HG02981 (cell line): ENCODE data around the gene SKAP1.
A peak's percentile ranks its signal among the peaks of the same experiment; 100 is the strongest.

Experiments
- ATAC-seq: cut with Tn5 transposase; IDR thresholded peaks from one replicate; pipeline ENCODE4 v1.9.1; 2021; ENCODE audit warnings: mild to moderate bottlenecking, moderate library complexity; ENCODE audit not compliant: unreplicated experiment

SKAP1 gene

DNA sequence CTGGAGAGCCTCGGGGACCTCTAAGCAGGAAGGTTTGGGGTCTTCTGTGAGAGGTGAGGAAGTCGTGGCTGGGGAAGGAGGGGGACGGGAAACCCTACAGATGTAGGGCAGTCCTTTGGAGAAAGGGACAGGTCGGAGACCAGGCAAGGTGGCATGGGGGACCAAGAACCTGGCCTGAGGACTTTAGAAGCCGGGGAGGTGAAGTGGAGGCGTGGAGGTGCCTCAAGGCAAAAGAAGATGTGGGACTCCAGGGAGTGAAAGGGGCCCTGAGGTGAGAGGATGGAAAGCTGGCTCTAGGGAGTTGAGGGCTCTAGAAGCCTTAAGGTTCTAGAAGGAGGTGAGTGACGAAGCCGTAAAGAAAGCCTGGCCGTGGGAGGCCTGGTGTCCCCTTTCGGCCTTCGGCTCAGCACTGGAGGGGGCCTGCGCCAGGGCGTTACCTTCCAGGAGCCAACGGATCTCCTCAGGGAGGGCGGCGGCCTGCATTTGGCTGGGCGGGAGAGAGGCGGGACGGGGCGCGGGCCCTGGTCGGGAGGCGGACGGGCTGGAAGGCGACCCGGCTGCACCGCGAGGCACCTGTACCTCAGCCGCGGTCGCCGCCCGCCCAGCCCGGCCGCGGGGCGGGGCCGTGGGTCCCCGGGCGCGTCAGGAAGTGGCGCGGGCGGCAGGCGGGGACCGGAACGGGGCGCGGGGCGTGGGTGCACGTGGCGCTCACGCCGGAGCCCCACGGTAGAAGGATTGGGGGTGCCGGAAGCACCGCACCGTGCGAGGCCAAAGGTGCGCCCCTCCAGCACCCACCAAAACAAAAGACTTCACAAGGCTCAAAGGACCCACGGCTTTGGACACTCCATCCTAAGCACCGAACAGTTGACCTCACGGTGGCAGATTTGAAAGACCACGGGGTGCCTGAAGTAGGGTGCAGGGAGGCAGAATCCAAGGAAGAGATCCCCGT is at the start of gene SKAP1:
TSS of gene SKAP1 (minus strand) at position 577 of the 949 bp plus-strand sequence.
- peak; percentile 54 for ATAC-seq

DNA sequence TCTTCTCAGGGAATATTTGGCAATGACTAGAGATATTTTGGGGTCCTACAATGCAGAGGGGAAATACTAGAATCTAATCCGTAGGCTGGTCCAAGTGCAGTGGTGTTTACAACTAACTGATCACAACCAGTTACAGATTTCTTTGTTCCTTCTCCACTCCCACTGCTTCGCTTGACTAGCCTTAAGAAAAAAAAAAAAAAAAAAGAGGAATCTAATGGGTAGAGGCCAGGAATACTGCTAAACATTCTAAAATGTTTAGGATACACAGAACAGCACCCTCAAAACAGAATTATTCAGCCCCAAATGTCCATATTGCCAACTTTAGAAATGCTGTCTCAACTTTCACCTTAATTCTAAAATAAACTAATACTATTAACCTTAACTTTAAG is 49.0 kb upstream of the SKAP1 start:
- no peak for ATAC-seq

DNA sequence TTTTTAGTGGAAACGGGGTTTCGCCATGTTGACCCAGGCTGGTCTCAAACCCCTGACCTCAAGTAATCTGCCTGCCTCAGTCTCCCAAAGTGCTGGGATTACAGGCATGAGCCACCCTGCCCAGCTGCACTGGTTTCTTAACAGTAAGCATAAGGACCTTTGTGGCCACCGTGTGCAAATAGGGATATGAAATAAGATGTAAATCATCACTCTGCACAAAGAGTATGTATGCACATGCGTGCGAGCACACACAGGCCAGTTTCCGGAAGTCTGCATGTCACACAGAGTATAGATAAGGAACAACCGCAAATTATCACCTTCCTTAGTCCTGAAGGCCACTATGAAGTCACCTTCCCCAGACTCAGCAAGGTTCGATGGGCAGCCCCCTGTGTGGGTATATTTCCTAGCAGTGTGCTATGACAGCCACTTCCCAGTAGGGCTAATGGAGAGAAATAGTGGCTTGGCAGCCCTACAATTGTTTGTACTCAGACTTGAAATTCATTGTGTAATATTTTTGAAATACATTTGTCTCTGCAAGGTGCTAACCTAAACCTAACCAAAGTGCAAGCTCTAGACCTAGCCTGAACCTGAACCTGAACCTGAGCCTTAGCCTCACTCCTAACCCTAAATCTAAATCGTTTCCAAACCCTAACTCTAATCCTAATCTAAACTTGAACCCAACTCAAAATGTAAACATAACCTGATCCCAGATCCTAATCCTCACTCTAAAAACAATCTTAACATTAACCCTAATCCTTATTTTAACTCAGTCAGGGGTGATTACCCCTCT is 48.4 kb upstream of the SKAP1 start:
- ATAC-seq, result peak; percentile 88

DNA sequence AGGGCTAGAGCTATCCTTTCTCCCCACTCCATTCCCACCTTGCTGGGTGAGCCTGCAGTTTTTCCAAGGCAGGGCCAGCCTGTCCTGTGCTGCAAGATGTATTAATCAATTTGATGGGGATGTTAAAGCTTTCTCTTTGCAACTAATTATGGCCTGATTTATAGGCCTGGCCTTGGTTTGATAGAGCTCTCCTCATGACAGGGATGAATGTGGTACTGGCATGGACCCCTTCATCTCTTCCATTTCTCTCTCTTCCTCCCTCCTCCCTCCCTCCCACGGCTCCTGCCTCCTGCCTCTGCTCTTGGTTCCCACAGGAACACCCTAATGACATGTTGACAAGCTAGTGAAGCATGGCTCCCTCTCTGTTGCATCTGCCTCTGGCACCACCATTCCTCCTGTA is 47.2 kb upstream of the SKAP1 start:
- no peak for ATAC-seq

DNA sequence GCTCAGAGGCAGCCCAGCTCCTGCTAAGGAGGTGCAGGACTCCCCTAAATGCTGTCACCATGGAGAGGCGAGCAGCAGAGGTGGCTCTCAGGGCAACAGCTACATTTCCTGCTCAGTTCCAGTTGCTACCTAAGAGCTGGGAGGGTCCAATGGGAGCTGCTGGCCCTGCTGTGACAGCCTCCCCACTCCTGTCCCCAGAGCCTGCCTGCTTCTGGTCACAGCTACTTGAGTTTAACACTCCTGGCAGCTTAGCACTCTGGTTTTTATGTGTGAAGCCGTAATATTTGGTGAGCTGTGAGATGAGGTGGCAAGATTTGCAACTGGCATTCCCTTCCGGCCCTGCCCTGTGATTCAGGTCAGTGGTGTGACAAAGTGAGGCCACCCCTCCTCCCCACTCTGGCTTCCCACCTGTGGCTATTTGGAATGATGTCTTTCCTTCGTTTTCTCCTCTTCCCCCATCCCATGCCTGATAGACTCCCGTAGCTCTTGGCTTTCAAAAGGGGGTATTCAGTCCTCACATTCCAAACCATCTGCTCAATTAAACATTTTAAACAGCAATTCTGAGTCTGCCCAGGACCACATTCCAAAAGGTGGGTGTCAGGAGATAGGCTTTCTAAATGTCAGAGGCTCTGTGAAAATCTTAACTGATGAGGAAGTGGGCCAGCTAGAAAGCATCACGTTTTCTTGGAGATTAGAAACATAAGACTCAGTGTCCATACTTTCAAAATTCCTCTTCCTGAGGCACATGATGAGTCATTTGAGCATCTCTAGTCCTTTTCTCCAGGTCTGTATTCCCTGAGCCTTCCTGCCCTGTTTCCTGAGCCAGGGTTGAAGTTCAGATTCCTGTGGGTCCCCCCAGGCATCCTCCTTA is 42.6 kb upstream of the SKAP1 start:
- ATAC-seq, result no peak

DNA sequence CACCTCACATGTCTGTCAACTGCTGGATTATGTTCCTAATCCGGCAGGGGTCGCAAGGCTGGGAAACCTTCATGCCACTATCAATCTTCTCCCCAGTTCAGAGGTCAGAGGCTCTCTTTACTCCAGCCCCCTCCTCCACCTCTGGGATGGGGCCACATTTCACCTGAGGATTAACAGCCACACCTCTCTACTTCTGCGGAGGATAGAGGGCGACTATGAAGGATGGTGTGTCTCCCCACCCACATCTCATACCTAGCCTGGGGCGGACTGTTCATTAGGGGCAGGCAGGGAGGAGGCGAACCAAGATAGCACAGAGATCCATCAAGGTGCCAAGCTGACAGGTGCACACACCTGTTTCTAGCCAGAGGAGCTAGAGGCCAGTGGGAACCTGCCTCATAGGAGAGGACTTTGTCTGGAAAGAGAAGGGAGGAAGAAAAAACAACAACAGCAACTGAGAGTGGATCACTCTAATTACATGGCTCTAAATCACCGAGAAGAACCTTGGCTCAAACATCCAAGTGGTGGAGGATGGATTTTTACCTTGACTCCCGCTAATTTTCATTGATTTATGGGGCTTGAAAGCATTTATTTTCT is 41.9 kb upstream of the SKAP1 start:
- ATAC-seq, result no peak

DNA sequence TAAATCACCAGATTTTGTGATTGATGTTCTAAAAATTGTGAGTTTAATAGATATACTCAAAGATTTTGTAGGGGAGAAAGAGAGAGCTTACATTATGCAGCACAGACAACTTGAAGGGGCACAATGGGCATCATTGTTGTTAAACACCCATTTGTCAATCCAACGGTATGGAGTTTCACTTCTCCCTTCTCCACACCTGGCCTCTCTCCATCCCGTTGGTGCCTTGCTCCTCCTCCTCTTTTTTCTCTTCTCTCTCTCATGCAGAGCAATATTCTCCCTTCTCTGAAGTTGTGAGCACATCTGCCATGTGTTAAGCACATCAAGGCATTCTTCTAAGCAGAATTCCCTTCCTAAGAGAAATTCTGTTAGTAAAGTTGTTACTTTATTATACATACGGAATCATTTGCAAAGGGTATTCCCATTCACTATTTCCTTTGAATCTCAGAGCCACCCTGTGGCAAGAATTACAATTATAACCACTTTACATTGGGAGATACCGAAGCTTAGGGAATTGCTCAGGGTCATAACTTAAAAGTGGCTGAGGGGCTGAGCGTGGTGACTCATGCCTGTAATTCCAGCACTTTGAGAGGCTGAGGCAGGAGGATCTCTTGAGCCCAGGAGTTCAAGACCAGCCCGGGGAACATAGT is 40.5 kb upstream of the SKAP1 start:
- ATAC-seq, result no peak

DNA sequence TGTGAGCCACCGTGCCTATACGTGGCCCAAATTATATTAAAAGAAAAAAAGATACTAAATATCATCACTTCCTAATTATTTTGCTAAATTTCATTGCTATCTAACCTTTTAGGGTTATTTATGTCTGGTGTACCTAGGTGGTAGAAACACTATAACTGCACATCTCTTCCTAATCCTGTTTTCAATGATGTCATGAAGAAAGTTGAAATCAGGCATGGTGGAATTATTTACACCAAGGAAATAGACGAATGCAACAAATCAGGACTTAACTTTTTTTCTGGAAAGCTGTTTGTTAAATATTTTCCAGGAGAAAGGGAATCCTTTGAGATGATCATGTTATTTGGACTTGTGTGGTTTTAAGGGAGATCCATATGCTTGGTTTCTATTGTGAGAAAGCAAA is 39.2 kb upstream of the SKAP1 start:
- ATAC-seq, result no peak

DNA sequence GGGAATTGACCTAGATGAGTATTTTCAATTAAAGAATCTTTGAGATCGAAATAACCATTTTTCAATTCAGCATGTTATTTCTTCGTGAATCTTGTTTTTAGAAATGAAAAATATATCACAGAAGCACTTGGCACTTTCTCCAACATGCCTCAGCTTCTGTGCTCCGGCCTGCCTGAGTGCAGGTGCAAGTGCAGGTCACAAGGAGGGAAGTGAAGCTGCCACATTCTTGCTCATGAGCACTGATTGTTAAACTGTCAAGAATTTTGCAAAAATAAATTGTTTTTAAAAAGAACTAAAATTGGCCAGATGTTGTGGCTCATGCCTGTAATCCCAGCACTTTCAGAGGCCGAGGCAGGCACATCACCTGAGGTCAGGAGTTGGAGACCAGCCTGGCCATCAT is 38.3 kb upstream of the SKAP1 start:
- ATAC-seq, result no peak

DNA sequence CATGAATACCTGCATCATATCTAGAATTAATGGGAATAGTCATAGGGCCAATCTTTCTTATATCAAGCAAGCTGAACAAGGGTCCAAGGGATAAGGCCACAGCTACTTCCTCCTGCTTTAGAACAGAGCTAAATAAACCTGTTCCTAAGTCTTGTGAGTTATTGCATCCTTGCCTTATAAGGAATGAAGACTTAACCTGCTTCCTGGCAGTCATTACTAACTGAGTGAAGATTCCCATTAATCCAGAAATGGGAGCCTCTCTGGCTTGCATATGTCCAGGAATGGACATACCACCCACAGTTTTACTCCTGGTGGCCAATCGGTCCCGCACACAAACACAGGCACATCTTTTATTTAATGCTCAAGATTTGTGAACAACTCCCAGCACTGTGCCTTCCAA is 35.9 kb upstream of the SKAP1 start:
- no peak for ATAC-seq

DNA sequence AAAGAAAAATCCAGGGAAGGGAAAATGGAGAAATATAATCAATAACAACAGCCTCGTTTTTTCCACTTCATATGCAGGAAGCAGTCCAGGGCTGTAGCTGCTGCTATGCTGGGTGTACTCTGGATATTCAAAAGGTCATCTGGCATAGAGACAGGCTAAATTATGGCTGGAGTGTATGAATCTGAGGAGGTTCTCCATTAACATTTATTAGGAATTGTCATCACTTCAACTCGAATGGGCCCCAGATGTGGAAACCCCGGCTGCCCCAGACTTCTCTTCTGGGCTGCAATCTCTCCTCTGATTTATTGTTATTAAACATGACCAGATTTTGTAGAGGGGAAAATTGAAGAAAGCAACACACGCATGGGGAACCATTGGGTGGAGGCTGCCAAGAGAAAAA is 33.5 kb upstream of the SKAP1 start:
- no peak for ATAC-seq

DNA sequence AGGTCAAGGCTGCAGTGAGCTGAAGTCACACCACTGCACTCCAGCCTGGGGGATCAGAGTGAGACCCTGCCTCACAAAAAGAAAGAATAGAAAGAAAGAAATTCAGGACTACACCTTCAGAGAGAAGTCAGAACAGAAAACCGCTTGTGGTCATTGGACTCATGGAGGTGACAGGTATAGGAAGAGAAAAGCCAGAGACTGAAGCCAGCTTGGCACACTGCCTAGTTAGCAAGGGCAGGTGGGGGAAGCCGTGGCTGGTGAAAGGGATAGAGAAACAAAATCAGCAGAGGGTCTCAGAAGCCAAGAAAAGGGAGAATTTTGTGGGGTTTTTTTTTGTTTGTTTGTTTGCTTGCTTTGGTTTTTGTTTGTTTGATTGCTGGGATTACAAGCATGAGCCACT is 32.9 kb upstream of the SKAP1 start:
- ATAC-seq, result no peak

DNA sequence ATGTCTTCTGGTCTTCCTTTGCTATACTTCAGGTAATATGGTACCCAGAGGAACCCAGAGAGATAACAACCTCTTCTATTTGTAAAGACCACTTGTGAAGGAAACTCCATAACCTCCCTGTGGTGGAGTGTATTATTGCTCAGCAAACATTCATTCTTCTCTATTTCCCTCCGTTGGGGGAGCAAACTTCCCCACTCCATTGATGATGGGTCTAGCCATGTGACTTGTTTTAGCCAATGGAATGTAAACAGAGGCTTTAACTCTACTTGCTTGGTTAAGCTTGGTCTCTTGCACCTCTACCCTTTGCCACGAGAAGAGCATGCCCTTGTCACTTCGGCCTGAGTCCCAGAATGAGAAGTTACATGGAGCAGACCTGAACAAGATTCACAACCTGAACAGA is 30.0 kb upstream of the SKAP1 start:
- no peak for ATAC-seq

DNA sequence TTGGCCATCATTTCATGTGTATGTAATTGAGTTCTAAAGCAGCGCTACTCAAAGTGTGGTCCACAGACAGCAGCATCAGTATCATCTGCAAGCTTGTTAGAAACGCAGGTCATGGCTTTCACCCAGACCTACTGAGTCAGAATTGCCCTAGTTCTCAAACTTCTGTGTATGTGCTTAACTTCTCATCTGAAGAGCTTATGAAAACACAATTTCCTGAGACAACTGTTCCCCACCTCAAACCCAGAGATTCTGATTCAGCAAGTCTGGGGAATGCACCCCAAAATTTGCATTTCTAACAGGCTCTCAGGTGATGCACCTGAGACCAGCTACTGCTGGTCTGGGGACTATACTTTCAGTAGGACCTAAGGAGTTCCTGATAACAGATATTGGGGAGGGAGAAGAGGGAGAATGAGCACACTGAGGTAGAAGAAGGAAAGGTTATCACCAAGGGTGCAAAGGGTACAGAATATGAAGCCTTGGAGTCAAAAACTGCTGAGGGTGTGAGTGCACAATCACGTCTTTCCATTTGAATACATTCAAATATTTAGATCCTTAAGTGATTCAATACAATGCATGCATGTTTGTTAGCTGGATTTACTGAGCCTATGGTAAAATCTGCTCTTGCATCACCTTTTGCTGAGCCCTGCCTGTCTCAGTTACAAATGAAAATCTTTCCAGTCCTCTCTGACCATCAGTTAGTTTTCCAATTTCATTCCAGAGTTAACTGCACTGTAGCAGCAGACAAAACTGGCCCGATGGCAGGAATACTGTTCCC is 29.2 kb upstream of the SKAP1 start:
- ATAC-seq, result no peak

DNA sequence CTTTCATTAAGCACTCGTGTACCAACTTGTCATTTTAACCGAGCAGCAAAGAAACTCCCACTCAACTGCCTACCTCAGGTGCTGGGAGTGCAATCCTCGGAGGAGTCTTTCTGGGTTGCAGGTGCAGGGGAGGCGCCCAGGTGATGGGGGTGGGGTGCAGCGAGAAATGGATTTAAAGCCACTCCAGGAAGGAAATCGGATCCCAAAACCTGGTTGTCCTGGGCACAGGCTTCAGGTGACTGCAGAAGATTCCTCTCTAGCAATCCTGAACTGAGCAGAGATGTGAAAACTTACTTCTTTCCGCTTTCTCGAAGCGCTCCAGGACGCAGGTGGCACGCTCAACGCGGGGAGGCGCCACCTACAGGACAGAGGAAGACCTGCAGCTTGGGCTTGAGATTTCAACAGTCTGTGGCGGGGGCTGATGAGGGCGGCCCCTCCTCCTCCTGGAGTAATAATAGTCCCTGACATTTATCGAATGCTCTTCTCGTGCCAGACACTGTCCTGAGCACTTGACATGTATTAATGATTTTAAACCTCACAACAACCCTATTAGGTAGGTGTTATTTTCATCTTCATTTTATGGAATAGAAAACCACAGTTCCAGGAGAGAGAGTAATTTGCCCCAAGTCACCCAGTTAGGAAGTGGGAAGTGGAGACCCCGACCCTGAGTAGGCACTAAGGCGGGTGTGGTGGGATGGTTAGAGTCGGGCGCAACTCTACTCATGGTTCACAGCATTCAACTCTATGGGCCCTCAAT is 27.2 kb upstream of the SKAP1 start:
- ATAC-seq, result peak; percentile 58

DNA sequence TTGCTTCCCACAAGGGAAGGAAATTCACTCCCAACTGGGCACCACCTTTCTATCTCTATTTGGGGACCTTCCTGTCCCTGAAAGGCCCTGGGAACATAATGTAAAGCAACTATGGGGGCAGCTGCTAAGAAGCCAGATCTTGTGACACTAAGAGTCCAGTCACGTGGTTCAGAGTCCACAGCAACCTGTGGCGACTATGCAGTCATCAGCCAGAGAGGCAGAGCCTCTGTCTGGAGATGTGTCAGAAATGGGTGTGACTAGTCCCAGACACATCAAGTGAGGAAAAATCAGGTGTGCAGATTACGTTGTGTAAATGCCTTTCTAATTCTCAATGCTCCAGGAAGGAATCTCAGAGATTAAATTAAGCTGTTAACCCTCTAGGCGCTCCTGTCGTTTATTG is 26.6 kb upstream of the SKAP1 start:
- ATAC-seq, result no peak

DNA sequence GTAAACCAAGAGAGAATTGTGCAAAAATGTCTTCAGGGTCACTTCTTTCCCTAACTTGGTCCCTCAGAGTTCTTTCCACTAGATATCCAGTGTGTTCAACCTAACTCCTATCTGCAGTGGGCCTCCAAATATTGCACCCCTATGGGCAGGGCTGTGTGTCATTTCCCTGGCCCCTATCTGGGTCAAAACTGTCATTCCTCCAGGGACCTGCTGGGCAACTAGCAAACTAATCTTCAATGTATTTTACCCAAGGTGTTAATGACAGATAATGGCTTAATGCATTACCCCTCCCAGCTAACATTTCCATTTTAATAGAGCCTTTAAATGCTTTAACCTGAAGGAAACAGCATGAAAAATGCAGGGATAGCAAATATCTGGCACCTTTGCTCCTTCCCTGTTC is 25.8 kb upstream of the SKAP1 start:
- ATAC-seq, result no peak

DNA sequence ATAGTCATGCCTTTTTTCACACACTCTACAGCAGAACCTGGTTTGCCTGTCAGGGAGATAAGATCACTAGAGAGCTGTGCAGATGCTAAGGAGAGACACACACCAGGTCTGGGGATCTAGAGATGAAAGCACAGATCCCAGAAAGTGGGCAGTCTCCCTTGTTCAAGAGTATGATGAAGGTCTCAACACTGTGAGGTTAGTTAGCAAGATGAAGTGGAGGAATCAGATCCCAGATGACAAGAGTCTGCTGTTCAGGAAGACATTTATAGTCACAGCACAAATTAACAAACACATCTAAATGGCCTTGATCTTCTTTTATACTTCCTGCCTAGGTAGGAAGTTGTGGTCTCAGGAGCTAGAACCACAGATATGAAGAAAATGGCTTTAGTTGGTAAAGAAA is 23.4 kb upstream of the SKAP1 start:
- ATAC-seq, result no peak

DNA sequence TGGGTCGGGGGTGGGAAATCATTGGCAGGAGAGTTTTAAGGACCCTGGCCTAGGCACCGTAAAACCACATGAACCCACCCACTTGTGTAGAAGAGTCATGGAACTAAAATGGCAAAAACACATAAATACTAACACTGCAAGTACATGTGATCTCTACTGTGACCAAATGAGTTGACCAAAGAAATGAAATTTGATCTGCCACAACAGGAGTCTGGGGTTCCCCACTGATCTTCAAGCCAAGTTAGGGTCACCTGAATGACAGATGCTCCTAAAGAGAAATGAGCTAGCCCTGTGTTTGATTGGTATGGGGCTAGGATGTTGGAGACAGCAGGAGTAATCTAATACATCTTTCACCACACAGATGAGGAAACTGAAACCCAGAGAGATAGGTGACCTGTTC is 21.5 kb upstream of the SKAP1 start:
- ATAC-seq, result no peak
